Retina (tissue), 1 donor: ENCODE measurements around the gene DPP4.

Experiments used
- DNase-seq: peaks from one replicate; pipeline ENCODE4 v3.0.0-alpha.2; 2016

Gene DPP4

GRCh38 chr2:161952783-161953191 is 121.2 kb downstream of the DPP4 start:
- DNase-seq = no peak

DNA sequence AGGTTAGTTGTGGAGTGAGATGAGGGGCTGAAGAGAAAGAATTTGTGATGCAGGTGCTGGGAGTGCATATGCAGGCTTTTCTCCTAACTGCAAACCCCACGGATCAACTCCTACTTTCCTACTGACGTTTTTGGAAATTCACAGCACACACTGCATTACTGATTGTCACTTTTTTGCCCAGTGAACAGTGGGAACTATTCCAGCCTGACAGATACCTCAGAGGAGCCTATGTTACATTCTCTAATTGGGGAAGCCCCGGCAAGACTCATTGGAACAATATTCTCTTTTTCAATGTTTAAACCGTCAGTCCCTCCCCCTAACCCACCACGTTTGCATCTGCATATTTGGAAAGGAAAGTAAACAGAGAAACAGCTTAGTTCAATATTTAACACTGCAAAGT is 126.2 kb downstream of the DPP4 start:
- DNase-seq = no peak

GRCh38 chr2:161947406-161947805 is 126.6 kb downstream of the DPP4 start:
- DNase-seq = no peak

DNA sequence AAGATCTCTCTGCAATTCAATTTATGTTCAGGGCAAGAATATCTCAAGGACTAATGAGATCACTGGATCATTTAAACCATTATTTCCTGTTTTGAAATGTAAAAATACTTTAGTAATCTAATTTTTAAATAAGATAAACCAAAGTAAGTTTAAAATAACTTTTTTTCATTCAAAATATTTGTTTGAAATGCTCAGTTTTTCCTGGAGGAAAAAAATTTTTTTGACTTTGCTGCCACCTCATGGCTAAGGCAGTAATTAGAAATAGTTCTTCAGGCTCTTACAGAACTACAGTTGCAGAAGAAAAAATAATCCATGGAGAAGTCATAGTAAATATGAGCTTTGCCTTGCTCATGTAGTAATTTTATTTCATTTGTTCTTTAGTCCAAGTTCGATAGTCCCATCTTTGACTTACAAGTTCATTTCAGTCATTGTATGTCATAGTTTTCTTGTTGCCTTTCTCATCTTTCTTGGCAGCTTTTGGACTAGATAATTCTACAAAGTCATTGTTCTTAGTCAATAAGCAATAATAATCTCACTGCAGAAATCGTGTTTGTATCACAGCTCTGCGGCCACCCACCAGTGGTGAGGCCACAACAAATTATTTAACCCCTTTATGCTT is 127.4 kb downstream of the DPP4 start:
- DNase-seq = peak; percentile 39

DNA sequence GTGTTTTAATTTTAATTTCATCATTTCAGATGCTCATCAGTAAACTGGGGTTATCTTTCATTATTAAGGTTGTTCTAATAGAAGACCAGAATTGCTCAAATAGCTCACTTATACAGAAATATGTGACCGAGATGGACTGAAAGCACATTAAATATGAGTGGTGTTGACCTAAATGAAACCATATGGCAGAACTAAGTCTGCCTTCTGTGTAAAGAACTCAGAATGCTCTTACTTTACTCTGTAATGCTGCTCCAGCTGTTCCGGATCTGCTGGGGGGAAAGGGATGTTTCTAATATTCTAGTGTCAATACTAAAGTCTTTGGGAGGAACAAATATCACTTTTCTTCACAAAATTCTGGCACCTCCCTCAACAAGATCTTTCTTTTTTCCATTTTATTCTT is 131.0 kb downstream of the DPP4 start:
- DNase-seq = no peak
